ENCODE measurements around the gene COL18A1. TPM values are rescaled to one million over a fixed set of nuclear protein-coding genes. Genes with fewer than 3 reads are reported as not detected.

Gene COL18A1
- total RNA-seq, 4 donors from 2014 or later = 97.7 to 173 (median 110) TPM

GRCh38 chr21:45447821-45448220, 42.9 kb downstream of the COL18A1 start:
- WGBS = 98% methylated on average over 5 of the region's 8 CpGs
- peaks cover 0 to 8% (median 0%) of the 10 kb centered on the region in 4 donors for H3K9me3 ChIP-seq
- intact Hi-C loops (cut with DNase I) = no loop called here
- H3K4me1 ChIP-seq = peaks cover 0 to 4% (median 0%) of the 10 kb centered on the region in 4 donors
- H3K36me3 ChIP-seq = peaks cover 0 to 8% (median 0%) of the 10 kb centered on the region in 4 donors
- TF ChIP-seq, protein P1, sequence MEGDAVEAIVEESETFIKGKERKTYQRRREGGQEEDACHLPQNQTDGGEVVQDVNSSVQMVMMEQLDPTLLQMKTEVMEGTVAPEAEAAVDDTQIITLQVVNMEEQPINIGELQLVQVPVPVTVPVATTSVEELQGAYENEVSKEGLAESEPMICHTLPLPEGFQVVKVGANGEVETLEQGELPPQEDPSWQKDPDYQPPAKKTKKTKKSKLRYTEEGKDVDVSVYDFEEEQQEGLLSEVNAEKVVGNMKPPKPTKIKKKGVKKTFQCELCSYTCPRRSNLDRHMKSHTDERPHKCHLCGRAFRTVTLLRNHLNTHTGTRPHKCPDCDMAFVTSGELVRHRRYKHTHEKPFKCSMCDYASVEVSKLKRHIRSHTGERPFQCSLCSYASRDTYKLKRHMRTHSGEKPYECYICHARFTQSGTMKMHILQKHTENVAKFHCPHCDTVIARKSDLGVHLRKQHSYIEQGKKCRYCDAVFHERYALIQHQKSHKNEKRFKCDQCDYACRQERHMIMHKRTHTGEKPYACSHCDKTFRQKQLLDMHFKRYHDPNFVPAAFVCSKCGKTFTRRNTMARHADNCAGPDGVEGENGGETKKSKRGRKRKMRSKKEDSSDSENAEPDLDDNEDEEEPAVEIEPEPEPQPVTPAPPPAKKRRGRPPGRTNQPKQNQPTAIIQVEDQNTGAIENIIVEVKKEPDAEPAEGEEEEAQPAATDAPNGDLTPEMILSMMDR (IDR thresholded peaks at IDR 0.05) = no peak
- TF ChIP-seq EP300 (IDR thresholded peaks at IDR 0.05) = no peak
- no peak overlapping the region for H3K4me3 ChIP-seq
- peaks cover 0 to 7% (median 0%) of the 10 kb centered on the region in 4 donors for H3K27me3 ChIP-seq
- no peak for DNase-seq (ENCODE audit: extremely low spot score)
- no peak overlapping the region for H3K27ac ChIP-seq (replicated peaks in 1 of 4)

GRCh38 chr21:45448283-45448809, 43.4 kb downstream of the COL18A1 start:
- TF ChIP-seq POLR2A (IDR thresholded peaks at IDR 0.05; ENCODE audit: low read depth) (no peak), POLR2AphosphoS5 (IDR thresholded peaks at IDR 0.05) (no peak), EP300 (IDR thresholded peaks at IDR 0.05) (no peak)
- TF ChIP-seq, protein P1 (IDR thresholded peaks at IDR 0.05) = no peak
- Histone ChIP-seq H3K9me3 (peaks cover 0 to 8% (median 0%) of the 10 kb centered on the region in 4 donors), H3K36me3 (peaks cover 0 to 8% (median 0%) of the 10 kb centered on the region in 4 donors), H3K4me1 (peaks cover under 1 to 4% (median 2%) of the 10 kb centered on the region in 4 donors), H3K27me3 (peaks cover 0 to 7% (median 0%) of the 10 kb centered on the region in 4 donors), H3K4me3 (no peak overlapping the region), H3K27ac (replicated peaks in 1 of 4) (no peak overlapping the region)
- DNase-seq (ENCODE audit: extremely low spot score) = no peak
- WGBS = 82% methylated on average over 20 of the region's 20 CpGs
- intact Hi-C loops (cut with DNase I) = no loop called here

GRCh38 chr21:45448810-45449657, 44.1 kb downstream of the COL18A1 start:
- Histone ChIP-seq H3K27ac (replicated peaks in 1 of 4) (no peak overlapping the region), H3K4me3 (no peak overlapping the region), H3K36me3 (peaks cover 0 to 8% (median 0%) of the 10 kb centered on the region in 4 donors), H3K9me3 (peaks cover 0 to 8% (median 0%) of the 10 kb centered on the region in 4 donors), H3K4me1 (peaks cover 3 to 11% (median 8%) of the 10 kb centered on the region in 4 donors), H3K27me3 (peaks cover 0 to 7% (median 0%) of the 10 kb centered on the region in 4 donors)
- intact Hi-C loops (cut with DNase I) = no loop called here
- WGBS = 65% methylated on average over 14 of the region's 28 CpGs
- no peak for TF ChIP-seq POLR2AphosphoS5 (IDR thresholded peaks at IDR 0.05)
- TF ChIP-seq EP300 (IDR thresholded peaks at IDR 0.05) = no peak
- TF ChIP-seq, protein P1 (IDR thresholded peaks at IDR 0.05) = no peak
- no peak for TF ChIP-seq POLR2A (IDR thresholded peaks at IDR 0.05; ENCODE audit: low read depth)
- DNase-seq (ENCODE audit: extremely low spot score) = no peak

DNA sequence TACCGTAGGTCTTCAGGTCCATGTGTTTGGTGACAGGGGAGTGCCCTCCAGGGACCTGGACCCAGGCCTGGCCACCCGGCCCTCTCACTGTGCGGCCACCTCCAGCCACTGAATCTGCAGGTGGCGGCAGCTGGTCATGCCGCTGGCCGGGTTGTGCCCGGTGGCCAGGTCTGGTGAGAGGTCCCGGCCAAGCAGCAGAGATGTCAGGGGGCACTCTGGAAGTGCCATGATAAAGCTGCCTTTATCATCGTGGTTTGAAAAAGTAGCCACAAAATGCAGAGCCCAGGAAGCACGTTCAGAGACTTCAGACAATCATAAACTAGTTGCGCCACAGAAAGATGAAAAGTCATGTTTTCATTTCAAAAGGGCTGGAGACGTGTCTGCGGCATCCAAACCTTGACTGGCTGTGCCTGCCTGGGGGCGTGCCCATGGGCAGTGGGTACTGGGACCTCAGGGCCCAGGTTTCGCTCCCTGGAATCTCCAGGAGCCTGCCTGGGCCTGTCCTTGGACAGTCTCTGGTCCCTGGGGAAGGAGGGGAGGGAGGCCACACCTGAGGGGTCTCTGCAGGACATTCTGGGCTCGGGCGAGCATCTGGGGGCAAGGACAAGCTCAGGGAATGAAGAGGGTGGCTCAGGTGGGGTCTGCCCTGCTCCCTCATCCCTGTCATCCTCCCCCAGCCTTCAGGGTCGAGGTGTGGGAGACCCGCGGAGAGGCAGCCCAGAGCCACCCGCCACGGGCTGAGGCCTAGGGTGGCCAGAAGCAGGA, 44.9 kb downstream of the COL18A1 start:
- intact Hi-C loops (cut with DNase I) = no loop called here

More for the DNA sequence above, 44.9 kb downstream of the COL18A1 start:
- peaks cover 0 to 8% (median 0%) of the 10 kb centered on the region in 4 donors for H3K36me3 ChIP-seq
- peaks cover 8 to 19% (median 16%) of the 10 kb centered on the region in 4 donors for H3K4me1 ChIP-seq
- no peak for DNase-seq (ENCODE audit: extremely low spot score)
- peaks cover 0 to 8% (median 0%) of the 10 kb centered on the region in 4 donors for H3K27me3 ChIP-seq
- 92% methylated on average over 11 of the region's 22 CpGs for whole genome bisulfite sequencing
- TF ChIP-seq EP300 (IDR thresholded peaks at IDR 0.05) (no peak), POLR2AphosphoS5 (IDR thresholded peaks at IDR 0.05) (no peak), POLR2A (IDR thresholded peaks at IDR 0.05; ENCODE audit: low read depth) (no peak)
- TF ChIP-seq, protein P1 (IDR thresholded peaks at IDR 0.05) = no peak
- H3K4me3 ChIP-seq = no peak overlapping the region
- no peak overlapping the region for H3K27ac ChIP-seq (replicated peaks in 1 of 4)
- peaks cover 0 to 8% (median 0%) of the 10 kb centered on the region in 4 donors for H3K9me3 ChIP-seq
